Transverse colon (tissue), 4 donors: Measurements from ENCODE around the gene CCDC71.

Source experiments
- EP300 ChIP-seq: sonication (generic); formaldehyde crosslinking; IDR thresholded peaks from one replicate; pipeline ENCODE4 v1.6.1; 2017; ENCODE audit warnings: antibody characterized with exemption, low read depth
- POLR2A ChIP-seq: fragments of 450-650 bp; IDR thresholded peaks from one replicate; pipeline ENCODE4 v1.6.1; 2016; ENCODE audit warnings: antibody characterized with exemption, mild to moderate bottlenecking, moderate library complexity
- POLR2AphosphoS5 ChIP-seq, 3 donors: sonication (generic); formaldehyde crosslinking; IDR thresholded peaks; one replicate each; pipeline ENCODE4 v1.6.1; 2016; ENCODE audit warnings: antibody characterized with exemption in 3 of 3
- TF ChIP-seq, protein P1 (sequence below), 5 experiments: fragments of 200-600 bp in 3 of 5; fragments of 450-650 bp in 2 of 5; sonication (generic) in 3 of 5; IDR thresholded peaks; 1 replicate in 2 of 5; 2 replicates in 3 of 5; pipeline ENCODE4 v1.5.1; 2016 to 2017; ENCODE audit warnings: antibody characterized with exemption in 5 of 5, inconsistent platforms in 3 of 5, mild to moderate bottlenecking in 2 of 5, moderate library complexity in 1 of 5

DNA sequence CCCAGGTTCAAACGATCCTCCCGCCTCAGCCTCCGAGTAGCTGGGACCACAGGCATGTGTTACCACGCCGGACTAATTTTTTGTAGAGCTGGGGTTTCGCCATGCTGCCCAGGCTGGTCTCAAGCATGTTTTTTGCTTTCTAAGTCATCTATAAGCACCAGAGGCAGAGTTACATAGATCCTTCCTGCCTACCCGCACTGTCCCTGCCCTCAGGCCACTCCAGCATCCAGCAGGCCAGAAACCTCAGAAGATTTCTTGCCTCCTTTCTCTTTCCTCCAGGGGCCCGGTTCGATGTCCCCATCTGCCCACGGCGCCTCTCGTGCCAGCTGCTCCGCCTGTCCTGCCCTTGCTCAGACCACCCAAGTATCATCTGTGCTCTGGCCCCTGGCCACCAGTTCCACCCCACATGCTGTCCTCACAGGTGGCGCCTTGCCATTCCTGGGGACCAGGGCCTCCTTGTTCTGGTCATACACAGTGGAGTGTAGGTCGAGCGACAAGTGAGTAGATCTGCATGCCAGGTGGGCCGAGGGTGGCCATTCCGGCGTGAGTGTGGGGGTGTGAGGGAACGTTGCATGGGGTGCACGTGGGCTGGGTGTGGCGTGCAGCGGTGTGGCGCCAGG, 32.6 kb upstream of the CCDC71 start:
- no peak for TF ChIP-seq EP300
- TF ChIP-seq POLR2AphosphoS5 (IDR thresholded peaks at IDR 0.05), result no peak
- TF ChIP-seq POLR2A, result no peak
- TF ChIP-seq, protein P1, sequence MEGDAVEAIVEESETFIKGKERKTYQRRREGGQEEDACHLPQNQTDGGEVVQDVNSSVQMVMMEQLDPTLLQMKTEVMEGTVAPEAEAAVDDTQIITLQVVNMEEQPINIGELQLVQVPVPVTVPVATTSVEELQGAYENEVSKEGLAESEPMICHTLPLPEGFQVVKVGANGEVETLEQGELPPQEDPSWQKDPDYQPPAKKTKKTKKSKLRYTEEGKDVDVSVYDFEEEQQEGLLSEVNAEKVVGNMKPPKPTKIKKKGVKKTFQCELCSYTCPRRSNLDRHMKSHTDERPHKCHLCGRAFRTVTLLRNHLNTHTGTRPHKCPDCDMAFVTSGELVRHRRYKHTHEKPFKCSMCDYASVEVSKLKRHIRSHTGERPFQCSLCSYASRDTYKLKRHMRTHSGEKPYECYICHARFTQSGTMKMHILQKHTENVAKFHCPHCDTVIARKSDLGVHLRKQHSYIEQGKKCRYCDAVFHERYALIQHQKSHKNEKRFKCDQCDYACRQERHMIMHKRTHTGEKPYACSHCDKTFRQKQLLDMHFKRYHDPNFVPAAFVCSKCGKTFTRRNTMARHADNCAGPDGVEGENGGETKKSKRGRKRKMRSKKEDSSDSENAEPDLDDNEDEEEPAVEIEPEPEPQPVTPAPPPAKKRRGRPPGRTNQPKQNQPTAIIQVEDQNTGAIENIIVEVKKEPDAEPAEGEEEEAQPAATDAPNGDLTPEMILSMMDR (IDR thresholded peaks at IDR 0.05), result no peak
